NCI-H345 (cell line): ENCODE measurements around the gene NR3C2.

Experiments
- DNase-seq: peaks from one replicate; lab custom pipeline; 2025; lab: John Stamatoyannopoulos, UW

The NR3C2 gene

DNA sequence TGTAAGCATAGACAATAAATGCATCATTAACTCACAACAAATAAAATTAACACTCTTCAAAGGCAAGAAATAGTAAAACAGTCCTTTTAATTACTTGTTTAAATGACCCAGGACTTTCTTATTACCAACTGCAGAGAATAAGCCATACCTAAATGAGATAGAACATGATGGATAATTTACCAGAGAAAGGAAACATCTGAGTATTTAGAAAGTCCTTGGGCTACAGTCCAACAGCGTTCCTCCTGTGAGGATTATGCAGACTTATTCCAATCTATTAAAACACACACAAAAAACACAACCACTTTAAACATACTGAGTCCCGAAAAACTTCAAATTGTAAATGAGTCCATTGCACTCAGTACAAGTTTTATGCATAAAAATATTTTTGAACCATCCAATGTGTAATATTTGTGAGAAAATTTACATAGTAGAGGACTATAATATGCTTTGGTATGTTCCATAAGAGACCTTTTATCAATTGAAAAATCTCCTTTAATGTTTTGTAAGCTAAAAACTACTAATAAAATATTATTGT lies 129.2 kb downstream of the NR3C2 start:
- DNase-seq, result no peak

DNA sequence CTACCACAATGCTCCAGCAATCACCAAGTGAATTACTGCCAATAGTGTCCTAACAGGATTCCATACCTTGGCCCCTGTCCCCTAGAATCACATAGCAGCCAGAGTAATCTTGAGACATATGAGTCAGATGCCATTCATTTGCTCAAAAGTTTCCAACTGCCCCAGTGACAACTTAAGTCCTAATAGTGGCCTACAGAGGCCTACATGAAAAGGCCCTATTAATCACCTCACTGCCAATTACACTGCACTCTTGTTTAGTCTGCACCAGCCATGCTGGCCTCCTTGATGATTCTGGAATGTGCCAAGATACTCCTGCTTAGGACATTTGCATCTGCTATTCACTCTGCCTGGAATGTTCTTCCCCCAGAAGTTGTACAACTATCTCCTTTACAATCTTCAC lies 130.7 kb downstream of the NR3C2 start:
- DNase-seq, result no peak

DNA sequence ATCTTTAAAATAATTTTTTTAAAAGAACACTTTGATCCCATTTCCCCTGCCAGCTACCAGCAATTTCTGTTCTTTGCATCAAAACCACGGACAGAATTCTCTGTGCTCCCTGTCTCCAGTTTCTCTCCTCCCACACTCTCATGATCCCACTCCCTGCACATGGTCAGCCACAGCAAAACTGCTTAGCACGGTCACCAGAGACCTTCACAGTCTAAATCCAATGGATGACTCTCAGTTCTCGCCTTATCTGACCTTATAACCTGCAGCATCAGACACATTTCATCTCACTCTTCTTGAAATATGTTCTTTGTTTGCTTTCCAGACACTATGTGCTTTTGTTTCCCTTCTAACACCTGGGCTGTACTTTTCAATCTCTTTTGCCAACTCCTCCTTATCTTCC lies 131.5 kb downstream of the NR3C2 start:
- DNase-seq, result no peak

DNA sequence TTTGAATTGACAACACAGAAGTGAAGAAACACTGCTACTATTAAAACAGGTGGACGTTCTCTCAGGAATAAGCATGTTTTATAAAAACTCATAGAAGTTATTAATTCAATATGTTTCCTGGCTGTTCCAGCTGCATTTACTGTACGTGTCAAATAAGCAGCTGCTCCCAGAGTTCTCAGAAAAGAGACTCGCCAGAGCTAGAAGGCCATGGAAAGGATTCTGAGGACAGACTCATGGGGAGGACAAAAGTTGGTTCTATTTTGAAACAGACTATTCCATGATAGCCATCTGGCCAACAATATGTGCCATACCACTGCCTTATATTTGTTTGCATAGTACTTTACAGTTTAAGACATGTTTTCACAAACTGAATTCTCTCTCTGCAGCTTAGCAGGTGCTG lies 136.5 kb downstream of the NR3C2 start:
- DNase-seq, result no peak

DNA sequence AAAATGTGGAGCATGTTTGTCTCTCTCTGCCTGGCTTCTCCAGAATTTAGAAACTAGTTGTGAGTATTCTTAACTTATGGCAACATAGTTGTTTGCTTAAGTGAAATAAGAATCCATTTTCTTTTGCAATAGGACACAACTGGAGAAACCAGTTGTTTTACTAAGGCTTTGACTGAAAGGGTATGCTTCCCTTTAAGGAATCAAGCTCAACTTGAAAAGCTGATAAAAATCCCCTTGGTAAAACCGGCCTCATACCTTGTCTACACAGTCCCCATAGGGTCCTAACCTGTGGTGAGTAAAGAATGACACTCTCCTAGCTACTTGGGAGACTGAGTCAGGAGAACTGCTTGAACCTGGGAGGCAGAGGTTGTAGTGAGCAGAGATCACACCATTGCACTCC lies 139.8 kb downstream of the NR3C2 start:
- no peak for DNase-seq

DNA sequence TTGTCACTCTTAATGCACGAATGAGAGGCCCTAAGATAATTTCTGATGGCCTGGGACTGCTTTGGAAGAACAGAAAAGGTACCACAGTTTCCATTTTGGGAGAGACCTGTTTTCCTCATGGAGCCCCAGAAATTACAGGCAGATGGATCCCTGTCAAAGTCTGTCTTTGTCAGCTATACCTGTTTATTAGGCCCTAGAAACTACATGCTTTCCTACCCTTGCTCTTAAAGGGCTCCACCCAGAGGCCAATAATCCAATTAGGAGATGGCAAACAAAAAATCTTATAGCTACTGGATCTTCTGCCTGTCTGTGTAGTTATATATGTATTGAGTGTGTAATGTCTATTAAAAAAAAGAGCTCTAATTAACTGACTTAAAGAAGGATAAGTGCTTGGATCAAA lies 141.3 kb downstream of the NR3C2 start:
- no peak for DNase-seq

DNA sequence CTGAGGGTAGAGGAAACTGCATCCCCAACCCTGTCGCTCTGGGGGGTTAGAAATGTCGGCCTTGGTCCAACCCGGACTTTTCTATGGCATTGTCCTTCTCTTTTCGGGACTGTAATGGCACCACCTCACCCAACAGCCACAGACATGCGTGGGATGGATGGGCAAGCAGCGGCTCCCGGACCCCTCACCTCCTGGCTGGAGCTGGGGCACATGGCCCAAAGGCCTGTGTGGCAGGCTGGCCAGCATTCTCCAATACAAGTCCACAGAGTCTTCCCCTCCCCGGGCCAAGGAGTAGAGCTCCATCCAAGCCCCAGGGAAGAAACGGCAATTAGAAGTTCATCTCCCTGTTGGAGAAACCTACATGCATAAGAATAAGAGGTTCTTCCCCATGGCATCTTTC lies 142.9 kb downstream of the NR3C2 start:
- DNase-seq, result no peak

DNA sequence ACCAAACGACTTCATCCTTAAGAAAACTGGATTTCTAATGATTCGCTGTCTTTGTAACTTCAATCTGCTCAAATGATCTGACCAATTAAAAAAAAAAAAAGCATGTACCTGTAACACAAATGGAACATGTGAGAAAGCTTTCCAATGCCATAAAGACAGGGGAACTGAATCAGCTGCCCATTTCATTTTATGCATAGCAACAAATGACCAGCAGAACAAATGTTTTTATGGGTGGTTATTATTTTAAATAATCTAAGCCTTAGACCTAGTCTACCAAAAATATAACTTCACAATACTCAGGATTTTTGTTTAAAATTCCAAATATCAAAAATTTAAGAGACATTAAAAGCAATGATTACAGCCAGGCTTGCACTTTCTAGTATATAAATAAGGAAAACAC lies 145.7 kb downstream of the NR3C2 start:
- DNase-seq, result no peak

DNA sequence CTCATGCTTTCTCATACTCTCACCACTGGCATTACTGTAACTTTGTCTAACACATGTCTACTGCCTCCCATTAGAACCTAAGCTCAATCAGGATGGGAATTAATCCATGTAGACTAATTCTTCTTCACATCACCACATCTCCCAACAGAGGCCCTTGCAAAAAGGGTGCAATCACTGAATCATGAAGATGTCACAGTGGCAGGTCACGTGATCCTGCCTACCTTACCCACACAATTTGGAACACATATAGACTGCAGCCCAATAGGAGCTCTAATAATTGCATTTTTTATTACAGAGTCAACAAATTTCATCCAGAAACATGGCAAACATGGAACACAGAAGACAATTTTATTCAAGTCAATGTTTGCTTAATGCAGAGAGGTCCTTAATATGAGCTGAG lies 146.6 kb downstream of the NR3C2 start:
- DNase-seq, result no peak

DNA sequence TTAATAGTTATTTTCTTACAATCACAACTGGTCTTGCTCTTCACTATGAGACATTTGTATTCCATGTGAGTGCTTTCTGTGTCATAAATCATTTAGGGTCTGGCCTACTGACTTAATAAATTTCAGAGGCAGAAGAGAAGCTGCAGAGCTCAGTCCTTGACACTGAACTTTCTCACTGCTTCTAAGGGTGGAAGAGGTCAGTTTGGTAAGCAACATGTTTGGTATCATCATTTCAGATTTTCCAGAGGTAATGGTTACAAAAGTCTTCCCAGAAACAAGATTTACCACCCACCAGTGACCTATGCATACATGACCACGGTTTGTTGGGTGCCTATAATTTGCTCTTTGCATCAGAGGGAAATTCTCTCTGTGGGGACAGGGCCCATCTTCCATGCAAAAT lies 148.6 kb downstream of the NR3C2 start:
- no peak for DNase-seq

DNA sequence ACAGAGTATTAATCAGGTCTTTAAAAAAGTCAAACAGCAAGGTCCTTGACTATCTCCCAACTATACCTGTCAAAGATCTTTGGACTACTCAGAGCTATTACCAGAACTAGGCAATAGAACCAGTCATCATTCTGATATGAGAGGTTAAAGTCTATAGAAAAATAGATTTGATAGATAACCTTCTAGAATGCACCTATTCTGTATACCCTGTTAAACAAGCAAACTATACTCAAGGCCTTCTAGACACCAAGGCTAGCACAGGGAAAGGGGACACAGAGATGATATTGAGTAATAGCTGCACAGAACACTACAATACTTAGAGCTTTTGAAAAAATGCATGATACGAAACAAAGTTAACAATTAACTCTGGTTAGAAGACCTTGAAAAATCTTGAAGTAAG lies 149.5 kb downstream of the NR3C2 start:
- no peak for DNase-seq

DNA sequence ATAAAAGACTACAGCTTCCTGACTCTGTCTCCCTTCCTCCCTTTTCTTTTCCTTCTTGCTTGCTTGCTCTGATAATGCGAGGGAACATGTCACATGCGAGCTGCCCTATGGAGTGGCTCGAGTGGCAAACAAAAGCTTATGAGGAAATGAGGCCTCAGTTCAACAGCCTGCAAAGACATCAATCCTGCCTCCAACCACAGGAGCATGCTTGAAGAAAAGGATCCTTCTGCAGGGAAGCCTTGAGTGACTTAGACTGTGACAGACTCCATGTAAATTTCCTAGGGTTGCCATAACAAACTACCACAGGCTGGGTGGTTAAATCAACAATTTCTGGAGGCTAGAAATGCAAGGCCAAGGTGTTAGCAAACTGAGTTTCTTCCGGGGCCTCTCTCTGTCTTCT lies 152.5 kb downstream of the NR3C2 start:
- no peak for DNase-seq

DNA sequence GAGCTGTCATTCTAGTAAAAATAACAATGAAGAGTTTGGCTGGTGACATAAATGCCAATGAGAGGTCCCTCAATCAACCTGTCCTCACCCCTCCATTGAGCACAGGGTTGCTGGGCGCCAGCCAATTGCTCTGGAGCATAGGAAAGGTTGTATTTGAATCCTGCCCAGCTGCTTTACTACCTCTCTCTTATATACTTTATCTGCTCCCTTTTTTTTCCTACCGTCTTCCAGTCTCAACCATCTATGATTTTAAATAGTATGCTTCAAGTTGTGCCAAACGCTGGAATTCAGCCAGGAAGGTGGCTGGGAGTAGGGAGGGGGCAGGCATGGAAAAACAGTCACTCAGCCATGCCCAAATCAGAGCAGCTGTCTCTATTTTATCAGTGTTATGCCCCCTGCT lies 153.8 kb downstream of the NR3C2 start:
- DNase-seq, result no peak

DNA sequence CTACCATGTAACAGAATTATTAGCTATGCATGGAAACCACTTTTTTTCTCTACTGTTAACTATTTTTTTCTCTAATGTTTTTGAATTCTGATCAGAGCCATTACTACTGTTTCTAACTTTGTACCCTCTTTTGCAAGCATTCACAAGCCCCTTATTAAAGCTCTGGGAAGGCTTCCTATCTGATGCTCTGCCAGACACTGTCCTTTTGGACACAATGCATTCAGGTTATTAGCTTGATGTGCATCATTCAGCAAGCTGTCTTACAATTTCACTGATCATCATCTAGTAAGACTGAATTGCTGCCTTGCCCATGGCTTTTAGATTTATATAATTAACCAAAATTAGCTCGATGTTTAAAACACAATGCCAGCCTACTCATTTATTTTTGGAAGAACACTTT lies 155.1 kb downstream of the NR3C2 start:
- no peak for DNase-seq

DNA sequence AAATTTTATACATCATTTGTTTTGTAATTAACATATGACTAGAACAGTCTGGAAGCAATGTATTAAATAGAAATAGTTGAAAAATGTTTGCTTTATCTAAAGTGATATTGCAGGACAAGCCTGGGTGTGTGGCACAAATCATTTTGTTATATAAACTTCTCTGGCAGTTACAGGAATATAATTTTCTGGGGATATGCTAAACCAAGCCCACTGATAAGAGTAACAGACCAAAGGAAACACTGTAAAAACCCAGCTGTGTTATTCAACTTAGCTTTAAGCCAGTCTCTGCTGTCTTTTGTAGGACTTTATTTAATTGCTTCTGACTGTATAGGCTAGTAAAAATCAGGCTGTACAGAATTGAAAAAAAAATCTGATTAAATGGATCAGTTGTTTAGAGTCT lies 156.2 kb downstream of the NR3C2 start:
- no peak for DNase-seq

DNA sequence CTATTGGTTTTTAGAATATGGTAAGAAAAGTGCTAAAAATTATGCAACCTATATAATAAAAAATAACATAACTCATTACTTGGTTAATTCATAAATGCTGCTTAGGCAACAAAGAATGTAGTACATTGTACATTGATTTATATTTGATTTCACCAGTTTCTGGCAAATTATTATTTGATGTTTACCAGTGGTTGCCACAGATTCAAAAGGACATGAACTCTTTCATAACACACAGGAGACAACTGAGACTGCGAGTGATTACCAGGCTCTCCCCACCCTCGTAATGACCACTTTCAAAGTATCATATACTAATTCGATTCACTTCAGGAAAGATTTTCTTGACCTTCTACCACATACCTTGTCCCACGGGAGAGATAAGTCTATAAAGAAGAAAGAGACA lies 158.5 kb downstream of the NR3C2 start:
- no peak for DNase-seq

DNA sequence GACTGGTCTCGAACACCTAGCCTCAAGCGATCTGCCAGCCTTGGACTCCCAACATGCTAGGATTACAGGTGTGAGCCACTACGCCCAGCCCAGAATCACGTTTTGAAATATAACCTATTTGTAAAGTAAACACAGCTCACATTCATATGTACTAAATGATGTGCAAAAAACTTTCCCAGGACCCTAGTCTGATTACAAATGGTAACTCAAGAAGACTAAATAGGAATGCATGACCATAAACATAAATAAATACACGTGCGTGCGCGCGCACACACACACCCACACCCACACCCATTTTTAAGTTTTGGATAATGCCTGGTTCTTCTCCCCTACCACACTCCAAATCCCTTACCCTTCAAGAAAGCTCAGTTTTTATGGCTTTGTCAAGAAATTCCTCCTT lies 163.9 kb downstream of the NR3C2 start:
- DNase-seq, result no peak

DNA sequence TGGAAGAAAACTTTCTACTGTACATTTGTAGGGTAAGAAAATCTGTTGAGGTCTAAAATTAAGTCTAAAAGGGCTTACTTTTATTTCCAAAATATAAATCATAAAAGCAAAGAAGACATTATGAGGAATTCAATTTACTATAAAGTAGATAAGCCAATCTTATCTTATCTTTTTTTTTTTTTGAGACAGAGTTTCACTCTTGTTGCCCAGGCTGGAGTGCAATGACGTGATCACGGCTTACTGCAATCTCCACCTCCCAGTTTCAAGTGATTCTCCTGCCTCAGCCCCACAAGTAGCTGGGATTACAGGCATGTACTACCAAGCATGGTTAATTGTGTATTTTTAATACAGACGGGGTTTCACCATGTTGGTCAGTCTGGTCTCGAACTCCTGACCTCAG lies 166.9 kb downstream of the NR3C2 start:
- DNase-seq, result no peak

DNA sequence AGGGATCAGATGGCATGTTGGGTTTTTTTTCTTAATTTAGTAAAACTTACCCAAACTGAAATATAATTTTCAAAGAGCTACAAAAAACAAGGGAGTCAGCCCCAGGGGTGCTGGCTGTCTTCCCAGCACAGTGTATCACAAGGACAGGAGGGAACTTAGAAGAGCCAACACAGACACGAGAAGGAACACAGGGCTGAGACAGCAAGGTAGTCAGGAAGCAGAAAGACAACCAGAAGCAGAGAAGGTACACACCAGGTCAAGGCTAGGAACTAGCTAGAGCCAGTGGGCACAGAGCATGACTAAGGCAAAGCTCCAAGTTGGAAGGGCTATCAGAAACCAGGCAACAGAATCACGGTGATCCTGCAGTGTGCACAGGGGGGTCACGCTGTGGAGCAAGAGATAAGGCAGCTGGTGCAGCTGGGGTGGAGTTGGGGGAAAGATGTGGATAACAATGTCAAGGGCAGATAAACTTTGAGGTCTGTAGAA lies 168.7 kb downstream of the NR3C2 start:
- peak; percentile 4 for DNase-seq

DNA sequence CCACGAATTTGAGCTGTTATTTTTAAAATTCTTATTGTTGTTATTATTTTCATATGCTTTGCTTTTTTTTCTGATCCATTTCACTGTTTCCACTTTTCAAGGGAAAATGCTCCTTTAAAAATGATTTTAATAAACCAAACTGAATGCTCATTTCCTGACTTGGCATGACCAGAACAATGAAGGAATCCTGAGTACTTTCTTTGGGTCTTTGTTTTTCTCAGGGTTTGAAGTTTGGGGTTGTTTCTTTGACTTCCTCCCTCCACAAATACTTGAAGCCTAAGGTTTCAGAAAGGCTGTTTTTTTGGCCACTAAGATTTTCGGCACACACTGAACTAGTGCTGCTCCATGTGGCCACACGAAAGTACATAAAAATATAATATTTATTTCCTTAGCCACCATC lies 171.0 kb downstream of the NR3C2 start:
- DNase-seq, result no peak

DNA sequence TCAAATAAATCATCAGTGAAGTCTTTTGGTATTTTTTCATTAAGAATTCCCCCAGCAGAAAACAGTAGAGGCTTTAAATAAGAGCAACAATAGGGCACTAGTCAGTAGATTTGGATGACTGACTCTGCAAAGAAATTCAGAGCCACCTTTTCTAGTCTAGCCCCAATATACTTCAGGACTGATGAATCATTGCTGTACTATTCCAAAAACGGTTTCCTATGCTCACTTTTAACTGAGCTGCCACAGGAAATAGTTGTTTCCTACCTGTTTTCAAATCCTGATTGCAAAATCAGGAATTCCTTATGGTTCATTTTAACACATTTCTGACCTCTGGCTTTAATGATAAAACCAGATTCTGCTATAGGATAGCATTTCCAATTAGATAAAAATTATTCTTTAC lies 171.6 kb downstream of the NR3C2 start:
- no peak for DNase-seq

DNA sequence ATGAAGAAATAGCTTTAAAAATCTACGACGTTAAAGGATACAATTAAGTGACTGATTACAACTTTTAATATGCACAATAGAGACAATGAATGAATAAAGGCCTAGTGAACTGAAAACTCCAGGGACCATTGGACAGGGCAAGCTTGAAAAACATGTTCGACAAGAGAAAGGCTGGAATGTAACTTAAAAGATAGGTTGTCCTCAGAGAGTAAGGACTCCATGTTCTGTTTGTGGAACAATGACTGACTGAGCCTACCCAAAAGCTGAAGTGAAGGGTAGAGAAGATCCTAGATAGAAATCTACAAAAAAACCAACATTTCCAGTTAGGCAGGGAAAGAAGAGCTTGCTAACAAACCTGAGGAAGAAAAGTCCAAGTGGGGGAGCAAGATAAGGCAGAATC lies 173.4 kb downstream of the NR3C2 start:
- no peak for DNase-seq

DNA sequence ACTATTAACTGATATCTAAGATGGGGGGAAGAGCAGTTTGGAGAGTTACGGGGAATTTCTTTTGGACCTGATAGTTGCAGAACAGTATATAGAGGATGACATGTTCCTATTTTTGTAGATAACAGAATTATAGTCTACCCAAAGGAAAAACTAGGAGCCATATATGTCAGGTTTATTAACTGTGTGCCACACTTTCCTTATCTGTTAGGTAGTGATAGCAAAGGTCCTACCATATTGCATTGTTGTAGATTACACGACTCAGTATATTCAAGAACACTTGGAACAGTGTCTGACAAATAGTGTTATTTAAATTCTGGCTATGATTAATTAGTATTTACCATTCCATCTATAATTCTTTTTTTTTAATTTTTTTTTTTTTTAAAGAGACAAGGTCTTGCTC lies 175.3 kb downstream of the NR3C2 start:
- no peak for DNase-seq

DNA sequence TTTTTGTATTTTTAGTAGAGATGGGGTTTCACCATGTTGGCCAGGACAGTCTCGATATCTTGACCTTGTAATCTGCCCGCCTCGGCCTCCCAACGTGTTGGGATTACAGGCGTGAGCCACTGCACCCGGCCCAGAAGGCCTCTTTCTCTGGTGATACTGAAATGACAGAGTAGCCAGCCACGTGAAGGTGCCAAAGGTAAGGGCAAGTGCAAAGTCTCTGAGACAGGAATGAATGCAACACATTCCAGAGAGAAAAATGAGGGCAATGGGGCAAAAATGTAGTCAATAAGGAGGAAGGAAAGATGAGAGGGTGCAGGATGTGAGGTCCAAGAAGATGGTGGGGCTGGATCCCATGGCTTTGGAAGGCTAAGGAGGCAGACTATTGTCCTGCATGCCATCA lies 176.0 kb downstream of the NR3C2 start:
- DNase-seq, result no peak

DNA sequence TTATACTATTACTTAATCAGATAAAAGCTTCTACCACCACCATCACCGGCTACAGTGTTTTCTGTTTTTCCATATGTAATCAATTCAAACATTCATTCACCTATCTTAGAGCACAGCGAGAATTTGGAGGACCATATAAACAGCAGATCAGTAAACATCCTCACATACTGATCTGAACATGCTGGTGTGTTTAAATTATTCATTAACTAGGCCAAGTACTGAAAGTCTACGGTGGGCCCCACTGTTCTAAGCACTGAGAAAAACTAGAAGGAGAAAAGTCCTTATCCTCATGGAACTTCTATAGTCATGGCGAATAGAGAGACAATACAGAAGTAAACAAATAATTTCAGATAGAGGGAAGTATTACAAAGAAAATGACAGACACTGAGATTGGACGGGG lies 176.6 kb downstream of the NR3C2 start:
- DNase-seq, result no peak
